NCI-H526 treated with DMSO at 0.1 percent for 48 hours (cell line): ENCODE measurements around the gene ABO.
"Not testable (repeated sequence)": the region's sequence is repeated elsewhere in the genome, so short reads cannot be mapped to it uniquely, and the experiment has no call there.

Experiments
- DNase-seq: peaks from one replicate; lab custom pipeline; 2025; lab: John Stamatoyannopoulos, UW

ABO gene

DNA sequence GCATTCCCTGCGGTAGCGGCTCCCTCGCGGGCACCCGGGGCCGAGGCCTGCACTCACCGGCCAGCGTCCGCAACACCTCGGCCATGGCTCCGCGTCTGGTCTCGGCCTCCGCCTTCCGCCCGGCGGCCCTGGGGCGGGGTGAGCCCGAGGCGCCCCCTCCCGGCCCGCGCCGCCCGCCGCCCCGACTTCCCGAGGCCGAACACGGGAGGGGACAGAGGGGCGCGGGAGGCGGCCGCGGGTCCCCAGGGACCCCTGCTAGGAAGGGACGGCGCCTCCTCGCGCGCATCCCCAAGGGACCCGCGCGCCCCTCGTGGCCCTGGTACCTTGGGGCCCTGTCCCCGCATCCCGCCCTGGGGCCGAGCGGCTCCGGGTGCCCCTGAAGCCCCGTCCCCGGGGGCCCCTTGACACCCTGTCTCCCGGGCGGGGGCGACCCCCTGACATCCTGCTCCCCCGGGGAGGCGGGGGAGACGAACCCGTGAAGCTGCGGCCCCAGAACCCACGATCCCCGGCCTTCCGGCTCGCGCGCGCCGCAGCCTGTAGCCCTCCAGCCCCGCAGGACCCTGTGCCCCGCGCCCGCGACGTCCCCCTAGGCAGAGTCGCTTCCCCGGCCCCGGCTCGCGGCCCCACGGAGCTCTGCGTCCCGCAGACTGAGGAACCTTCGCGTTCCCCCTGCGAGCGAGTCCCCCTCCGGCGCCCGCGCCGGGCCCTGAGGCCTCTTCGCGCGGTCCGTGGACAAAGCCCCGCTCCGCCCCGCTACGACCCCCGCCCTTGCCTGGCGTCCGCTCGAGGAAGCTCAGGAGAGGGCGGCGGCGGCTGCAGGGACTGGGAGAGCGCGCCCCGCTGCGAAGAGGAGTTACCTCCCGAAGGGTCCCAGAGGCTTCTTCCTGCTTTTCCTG lies at the start of gene ABO:
Gene ABO, minus strand, starts transcription at position 97 of the 896 bp plus-strand sequence.
- no peak for DNase-seq

DNA sequence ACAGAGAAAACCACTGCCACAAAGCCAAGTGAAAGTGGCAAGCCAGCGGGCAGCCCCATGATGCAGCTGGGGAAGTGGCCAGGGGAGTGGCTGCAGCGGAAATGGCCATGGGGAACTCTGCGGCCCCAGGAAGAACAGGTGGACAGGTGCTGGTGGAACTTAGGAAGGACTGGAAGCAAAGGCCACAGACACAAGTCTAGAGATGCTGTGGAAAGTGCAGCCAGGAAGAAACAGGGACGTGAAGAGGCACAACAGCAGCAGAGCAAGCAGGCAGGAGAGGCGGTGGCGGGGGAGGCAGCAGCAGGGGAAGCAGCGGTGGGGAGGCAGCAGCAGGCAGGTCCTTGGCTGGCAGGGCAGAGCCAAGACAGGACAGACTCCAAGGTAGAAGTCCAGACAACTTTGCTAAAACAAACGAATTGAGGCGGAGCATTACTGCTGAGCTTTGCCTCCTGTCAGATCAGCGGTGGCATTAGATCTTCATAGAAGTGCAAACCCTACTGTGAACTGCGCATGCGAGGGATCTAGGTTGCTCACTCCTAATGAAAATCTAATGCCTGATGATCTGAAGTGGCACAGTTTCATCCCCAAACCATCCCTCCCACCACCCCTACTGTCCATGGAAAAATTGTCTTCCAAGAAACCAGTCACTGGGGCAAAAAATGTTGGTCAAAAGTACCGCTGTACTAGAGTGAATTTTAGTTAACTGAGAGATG lies 49.1 kb upstream of the ABO start:
- no peak for DNase-seq

DNA sequence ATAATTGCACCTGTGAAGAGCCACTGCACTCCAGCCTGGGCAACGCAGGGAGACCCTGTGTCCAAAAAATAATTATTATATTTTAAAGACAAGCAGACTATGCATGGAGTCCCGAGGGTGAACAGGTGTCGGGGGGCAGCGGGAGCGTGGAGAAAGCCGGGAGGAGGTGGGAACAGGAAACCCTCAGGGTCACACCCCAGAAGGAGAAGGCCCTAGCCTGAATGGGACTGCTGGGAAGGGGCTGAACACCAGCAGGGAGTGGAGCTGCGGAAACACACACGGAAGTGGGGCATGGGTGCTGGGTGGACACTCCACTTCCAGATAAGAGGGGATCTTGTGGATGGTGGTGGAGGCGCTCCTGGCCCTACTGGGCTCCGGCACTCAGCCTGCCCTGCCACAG lies 48.2 kb upstream of the ABO start:
- no peak for DNase-seq

DNA sequence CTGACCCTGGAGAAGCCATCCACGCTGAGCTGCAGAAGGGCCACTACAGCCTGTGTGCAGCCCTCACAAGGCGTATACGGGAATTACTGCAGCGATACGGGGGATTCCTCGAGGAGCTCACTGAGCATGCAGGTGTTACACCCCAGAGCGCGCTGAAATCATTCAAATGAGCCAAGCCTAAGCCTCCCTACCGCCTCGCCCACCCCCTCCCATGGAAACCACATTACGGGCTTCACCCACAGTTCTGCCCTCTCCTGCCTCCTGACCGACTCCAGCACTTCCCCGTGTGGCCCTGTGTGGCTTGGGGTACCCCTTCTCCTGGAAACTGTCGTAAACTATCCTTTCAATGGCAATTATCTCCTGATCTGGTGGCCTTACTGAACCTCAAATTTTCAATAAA lies 47.7 kb upstream of the ABO start:
- DNase-seq: no peak

DNA sequence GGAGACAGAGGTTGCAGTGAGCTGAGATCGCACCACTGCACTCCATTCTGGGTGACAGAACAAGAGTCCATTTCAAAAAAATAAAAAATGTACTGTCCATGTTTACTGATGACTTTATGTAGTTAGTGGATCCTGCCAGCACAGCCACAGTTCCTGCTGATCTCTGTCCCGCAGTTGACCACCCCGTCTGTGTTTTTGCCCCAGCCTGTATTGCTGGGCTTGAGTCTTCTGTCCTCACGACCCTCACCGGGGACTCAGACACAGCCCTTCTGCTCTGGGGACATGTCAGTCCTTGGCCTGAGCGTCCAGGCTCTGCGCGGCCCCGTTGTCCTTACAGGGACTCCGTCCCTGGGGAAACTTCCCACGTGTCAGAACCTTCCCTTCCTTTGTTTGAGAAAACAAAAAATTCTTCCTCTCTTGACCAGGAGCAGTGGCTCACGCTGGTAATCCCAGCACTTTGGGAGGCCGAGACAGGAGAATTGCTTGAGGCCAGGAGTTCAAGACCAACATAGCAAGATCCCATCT lies 46.5 kb upstream of the ABO start:
- DNase-seq: no peak

DNA sequence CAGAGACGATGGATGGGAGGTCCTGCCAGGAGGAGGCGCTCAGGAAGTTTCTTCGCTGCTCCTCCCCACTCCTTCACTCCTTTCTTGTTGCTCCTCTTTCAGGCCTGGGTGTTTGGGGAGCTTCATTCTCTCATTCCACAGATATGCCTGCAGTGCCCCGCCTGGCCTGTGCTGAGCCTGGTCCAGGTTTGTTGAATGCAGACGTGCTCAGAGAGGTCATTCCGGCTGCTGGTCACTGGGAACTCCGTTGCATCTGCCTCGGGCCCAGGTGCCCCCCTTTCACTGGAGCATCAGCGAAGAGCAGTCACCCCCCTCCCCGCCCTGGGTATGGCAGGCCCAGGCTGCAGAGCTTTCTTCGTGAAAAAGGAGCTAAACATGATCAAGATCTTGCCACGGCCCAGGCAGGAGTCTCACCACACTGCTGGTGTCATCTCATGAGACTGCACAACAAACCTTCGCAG lies 45.5 kb upstream of the ABO start:
- no peak for DNase-seq

DNA sequence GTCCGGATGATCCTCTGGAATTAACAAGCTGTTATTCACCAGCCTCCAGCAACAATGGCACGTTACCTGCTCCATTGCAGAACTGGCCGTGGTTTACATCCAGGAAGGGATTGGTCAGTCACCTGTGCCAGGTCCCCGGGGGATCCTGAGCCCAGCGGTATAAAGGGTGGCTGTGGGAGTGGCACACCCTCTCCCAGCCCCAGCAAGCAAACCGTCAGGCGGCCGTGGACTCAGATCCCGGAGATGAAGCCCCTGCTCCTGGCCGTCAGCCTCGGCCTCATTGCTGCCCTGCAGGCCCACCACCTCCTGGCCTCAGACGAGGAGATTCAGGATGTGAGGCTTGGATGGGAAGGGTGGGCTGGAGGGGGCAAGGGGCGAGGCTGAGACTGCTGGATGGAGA lies 42.5 kb upstream of the ABO start:
- not testable (repeated sequence) for DNase-seq

DNA sequence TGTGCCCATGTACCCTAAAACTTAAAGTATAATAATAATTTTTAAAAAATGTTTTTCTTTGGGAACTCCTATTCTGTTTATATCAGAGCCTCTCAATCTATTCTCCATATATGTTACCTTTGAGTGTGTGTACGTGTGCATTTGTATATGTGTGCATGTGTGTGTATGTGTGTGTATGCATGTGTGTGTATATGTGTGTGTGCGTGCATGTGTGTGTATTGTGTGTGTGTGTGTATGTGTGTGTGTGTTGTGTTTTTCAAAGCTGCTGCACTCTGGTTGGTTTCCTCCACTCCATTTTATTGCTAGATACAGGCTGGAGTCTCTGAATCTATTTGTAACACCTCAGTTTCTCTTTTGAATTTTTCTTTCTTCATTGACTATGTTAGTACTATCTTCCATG lies 41.0 kb upstream of the ABO start:
- DNase-seq: no peak

DNA sequence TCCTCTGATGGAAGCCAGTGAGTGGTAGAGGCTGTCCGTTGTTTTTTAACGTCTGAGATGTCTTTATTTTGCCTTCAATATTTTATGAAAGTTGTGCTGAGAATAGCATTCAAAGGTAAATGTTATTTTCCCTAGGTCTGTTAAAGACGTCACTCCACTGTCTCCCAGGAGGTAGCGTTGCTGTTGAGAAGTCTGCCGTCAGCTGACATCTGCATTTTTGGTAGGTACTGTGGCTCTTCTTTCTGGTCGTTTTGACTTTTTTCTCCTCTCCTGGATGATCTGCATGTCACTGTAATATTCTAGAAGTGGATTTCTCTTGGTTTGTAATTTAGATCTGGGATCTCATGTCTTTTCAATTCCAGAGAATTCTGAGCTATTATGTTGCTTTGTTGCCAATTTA lies 34.6 kb upstream of the ABO start:
- DNase-seq: no peak

DNA sequence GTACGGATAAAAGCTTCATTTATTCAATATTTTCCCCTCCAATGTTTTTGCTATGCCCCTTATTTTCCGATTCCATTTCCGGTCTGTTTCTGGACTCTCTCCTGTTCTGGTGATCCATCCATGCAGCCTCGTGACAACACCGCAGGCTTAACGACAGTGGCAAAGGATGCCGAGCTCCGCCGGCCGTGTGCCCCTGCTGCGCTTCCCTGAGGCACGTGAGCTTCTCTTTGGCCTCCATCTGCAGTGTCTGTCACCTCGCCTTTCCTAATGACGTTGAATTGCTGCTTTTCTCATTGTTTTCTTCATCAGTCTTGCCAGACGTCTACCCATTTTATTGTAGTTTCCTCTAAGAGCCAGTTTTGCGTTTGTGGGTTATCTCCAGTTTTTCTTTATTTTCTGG lies 32.3 kb upstream of the ABO start:
- DNase-seq: no peak

DNA sequence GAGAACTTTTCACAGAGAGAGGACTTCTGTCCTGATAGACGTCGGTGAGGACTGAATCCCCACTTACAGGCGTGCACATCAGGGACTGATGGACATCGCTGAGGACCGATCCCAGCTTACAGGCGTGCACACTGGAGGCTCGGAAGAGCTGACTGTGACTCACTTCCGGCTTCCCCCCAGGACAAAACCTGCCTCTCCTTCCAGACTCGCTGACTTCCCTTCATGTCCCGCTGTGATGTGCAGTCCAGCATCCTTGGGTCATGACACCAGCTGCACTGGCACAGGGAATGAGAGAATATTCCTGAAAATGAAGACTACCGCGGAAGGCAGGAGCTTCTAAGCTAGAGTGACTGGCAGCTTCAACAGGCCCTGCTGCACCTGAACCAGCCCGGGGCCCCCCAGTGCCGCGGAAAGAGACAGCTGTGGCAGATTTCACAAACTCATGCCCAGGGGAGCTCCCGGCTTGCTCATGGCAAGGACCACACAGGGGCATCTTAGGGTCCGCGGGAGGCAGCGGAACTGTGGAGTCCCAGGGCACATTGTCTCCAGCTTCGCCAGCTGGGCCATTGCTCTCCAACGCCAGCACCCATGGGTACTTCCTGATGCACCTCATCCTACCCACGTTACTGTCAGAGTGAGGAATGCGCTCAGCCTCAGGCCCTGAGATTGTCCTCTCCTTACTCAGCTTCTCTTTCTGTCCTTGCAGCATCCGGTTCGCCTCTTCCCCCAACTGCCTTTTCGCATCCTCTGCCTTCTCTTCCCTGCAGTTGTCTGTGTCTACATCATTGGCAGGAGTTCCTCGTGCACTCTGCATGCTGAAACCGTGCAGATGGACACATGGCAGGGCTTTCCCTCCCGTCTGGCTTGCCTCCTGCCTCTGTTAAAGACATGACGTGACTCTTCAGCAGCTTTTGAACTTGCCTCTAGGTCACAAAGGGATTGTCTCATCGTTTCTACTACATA lies 31.5 kb upstream of the ABO start:
- no peak for DNase-seq

DNA sequence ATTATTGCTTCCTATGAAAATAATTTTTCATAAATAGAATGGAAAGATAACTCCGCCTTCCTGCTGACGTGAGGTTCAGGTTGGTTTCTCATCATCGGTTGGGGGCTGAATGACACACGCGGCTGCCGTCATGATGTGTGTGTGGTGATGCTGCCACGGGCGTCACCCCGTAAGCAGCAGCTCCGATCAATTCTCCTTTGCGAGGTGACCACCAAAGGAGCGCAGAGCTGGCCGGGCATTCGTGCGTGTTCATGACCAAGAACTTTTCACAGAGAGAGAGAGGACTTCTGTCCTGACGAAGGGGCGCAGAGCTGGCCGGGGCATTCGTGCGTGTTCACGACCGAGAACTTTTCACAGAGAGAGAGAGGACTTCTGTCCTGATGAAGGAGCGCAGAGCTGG lies 30.7 kb upstream of the ABO start:
- no peak for DNase-seq

DNA sequence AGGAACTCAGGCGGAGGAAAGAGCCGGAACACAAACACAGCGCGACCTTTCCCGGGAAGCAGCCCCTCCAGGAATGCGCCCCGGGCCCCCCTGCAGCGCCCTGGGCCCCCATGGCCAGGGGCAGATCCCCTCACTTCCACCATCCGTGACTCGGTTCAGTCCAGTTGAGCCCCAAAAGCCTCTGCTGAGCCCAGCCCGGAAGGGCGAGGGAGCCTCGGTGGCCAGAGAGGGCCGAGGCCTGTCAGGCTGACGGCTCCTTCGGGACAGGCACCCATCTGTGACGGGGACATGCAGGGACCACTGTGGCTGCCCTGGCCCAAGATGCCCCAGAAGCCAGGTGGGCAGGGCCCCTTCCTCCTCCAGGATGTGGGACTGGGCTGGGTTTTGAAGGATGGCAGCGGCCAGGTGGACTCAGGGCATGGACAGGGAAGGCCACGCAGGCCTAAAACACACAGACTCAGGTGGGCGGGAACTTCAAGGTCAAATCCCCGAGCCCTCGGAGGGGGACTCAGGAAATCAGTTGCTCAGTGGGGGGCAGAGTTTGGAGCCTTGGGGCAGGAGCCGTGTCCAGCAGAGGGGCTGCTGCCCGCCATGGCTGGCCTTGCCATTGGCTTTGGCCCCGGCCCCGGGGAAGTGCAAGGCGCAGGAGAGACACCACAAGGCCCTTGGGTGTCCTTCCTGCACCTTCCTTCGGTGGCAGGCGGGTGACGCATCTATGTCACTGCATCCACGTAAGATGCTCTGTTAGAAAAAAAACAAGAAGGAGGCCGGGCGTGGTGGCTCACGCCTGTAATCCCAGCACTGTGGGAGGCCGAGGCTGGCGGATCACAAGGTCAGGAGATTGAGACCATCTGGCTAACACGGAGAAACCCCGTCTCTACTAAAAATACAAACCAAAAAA lies 29.7 kb upstream of the ABO start:
- no peak for DNase-seq

DNA sequence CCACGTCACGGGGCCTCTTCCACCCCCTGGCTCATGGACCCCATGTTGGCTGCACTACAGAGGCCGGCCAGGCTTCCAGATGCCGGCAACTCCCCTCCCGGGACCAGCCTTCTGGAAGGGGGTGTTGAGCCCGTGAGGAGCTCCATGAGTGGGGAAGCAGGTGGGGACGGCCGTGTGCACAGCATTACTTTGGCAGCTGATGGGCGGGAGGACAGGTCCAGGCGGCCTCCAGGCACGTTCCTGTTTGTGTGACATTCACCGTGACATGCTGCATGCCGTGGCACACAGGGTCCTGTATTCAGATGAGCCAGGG lies 29.1 kb upstream of the ABO start:
- no peak for DNase-seq

DNA sequence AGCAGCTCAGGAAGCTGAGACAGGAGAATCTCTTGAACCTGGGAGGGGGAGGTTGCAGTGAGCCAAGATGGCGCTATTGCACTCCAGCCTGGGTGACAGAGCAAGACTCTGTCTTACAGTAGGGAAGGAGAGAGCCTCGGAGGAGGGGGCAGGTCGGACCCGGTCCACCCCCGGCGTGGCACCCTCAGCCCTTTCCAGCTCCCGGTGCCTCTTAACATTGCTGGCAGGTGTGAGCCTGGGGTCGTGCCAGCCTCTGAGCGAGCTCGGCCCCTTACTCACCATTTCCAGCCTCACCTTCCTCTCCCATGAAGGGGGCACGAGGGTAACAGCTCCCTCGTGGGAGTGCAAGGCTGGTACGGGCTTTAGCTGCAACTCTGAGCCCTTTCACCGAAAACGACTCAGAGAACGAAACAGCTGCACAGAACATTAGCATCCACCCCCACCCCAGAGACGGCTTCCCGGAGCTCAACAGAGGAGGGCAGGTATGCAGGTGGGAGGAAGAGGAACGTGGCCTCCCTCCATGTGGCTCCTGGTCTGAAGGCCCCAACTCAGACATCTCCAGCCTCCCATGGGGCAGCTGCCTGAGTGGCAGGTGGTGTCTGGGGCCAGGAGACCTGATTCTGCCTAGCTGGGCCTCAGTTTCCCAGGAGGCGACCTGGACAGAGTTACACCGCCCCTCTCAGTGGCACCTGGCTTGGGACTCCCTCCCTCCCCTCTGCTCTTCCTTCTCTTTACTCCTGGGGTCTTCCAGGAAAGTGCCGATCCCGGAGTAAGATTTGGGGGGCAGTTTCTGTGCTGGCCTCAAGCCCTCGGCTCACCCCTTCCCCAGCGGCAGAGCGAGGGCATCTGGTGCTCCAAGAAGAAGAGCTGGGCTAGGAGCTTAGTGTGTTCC lies 28.5 kb upstream of the ABO start:
- DNase-seq: no peak

DNA sequence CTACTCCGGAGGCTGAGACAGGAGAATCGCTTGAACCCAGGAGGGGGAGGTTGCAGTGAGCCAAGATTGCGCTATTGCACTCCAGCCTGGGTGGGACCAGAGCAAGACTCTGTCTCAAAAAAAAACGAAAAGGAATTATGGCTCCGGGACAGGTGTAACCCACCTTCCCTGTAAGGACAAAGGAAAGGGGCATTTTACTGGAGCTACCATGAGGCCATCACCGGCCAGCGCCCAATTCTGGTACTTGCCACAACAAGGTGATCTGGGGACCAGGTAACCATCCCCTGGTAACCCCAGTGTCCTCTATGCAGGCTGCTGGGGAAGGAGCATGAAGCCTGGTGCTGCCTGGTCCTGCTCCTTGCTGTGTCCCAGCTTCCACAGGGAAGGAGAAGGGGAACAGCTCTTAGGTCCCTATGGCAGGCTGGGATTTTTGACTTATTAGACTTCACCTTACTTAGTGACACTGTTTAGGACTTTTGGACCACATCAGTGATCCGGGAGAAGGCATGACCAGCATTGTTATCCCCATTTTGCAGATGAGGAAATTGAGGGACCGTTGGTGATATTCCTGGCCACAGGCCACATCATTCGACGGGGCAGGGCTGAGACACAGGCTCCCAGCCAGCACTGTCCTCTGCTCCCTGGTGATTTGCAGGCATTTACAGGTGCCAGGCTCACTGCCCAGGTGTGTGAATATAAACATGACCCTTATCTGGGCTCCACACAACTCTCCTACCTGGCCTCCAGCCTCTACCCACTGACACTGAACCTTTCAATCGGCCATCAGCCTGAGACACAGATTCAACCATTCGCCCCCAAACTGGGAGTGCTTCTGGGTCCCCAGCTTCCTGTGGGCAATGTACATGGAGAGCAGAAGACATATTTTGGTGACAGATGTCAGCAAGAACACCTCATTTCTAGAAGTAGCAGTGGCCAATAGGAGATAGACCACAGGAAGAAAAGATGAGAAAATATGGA lies 26.5 kb upstream of the ABO start:
- DNase-seq: no peak

DNA sequence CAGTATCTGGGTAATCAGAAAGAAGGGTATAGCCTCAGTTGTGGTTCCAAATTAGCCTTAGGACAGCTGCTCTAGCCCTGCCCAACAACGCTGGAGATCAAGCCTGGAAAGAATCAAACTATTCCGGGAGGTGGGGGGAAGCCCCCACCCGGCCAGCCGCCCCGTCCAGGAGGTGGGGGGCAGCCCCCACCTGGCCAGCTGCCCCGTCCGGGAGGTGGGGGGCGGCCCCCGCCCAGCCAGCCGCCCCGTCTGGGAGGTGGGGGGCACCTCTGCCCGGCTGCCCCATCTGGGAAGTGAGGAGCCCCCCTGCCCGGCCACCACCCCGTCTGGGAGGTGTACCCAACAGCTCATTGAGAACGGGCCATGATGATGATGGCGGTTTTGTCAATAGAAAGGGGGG lies 25.0 kb upstream of the ABO start:
- not testable (repeated sequence) for DNase-seq

DNA sequence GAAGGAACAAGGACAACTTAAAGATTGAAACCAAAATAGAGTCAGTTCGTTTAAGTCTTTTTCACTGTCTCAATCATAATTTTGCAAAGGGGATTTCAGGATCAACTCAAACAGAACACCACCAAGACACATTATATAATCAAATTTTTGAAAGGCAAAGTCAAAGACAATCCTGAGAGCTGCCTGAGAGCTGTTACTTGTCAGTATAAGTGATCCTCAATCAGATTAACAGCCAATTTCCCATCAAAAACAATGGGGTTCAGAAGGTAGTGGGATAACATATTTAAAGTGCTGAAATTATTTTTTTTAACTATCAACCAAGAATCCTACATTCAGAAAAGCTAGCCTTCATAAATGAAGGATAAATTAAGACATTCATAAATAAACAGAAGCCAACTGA lies 19.3 kb upstream of the ABO start:
- no peak for DNase-seq

DNA sequence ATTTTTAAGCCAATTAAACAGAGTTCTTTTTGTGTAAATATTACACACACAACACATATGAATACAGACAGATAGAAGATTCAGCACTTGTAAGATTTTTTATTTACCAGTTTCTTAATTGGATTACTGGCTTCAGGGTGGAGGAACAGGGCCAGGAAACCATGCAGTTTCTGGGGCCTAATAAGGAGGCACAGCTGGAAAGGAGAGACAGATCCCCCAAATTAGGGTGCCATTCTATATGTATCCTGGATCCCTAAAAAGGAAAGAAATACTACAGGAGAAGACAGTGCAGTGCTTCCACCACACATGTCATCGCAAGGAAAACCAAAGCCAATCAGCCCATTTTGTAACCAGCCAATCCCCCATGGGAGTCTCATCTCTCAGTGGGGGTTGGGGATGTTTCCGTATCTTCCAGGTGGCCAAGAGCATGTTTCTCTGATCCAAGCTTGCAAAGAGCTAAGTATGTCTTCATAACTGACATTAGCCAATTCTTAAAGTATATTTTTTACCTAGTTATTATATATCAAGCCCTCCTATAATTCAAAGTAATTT lies 15.8 kb upstream of the ABO start:
- DNase-seq: no peak
